Mononuclear cell (primary cell): ENCODE data around the gene GFPT1. TPM values are rescaled to one million over a fixed set of nuclear protein-coding genes. Genes with fewer than 3 reads are reported as not detected.

ENCODE experiments used
- H3K27me3 ChIP-seq: 2 replicates; pipeline ENCODE4 v1.6.0; 2011; ENCODE audit warnings: low read length, control low read depth; ENCODE audit not compliant: insufficient read depth
- H3K4me1 ChIP-seq: 2 replicates; pipeline ENCODE4 v1.5.1; 2011; ENCODE audit warnings: mild to moderate bottlenecking, low read length, control low read depth; ENCODE audit not compliant: insufficient read depth
- H3K4me3 ChIP-seq: 2 replicates; pipeline ENCODE4 v1.5.1; 2011; ENCODE audit warnings: mild to moderate bottlenecking, low read length, moderate library complexity
- H3K9me3 ChIP-seq: 2 replicates; pipeline ENCODE4 v1.5.1; 2011; ENCODE audit warnings: low read depth, mild to moderate bottlenecking, control low read depth, low read length
- total RNA-seq: library from RNA; depleted of rRNA; stranded (reverse); fragments of >200 nt; gene quantifications from one replicate; pipeline ENCODE4 v1.2.3, GENCODE V29; 2012

Gene GFPT1
- total RNA-seq, 1 donor, result 23.9 TPM

DNA sequence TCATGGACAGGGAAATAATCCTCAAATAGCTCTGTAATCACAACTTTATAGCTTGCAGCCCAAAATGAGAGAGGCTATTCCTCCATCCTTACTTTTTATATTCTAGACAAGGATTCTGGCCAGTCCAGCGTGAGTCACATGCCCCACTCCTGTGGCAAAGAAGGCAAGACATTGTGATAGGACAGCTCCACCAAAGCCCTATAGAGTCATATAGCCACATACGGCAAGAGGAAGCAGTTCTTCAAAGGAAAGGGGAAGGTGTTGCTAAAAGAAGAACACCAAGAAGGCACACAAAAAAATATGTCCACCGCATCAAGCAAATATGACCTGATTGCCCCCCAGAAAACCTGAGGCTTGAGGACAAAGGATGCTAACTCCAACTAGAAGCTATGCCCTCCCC is 3.4 kb upstream of the GFPT1 start:
- H3K4me1 ChIP-seq, result peaks cover 28% of the 10 kb centered on the region
- H3K27me3 ChIP-seq, result no peaks in the 10 kb centered on the region
- H3K4me3 ChIP-seq, result no peak overlapping the region
- no peaks in the 10 kb centered on the region for H3K9me3 ChIP-seq

DNA sequence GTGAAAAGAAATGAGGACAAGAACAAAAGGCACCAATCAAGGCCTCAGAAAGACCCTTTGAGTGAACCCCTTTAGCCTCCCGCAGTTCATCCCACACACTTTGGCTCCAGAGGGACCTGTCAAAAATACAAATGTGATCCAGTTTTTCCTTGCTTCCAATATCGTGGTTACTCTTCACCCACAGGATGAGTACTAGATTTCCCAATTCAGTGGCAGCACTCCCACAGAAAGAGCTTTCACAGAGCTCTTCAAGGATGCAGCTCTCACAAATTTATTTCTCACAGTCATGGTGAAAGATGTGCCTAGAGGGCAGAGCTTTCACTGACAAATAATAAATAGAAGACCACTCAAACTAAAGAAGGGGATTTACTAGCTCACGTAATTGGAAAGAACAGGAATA is 3.0 kb upstream of the GFPT1 start:
- Histone ChIP-seq H3K4me3 (no peak overlapping the region), H3K4me1 (peaks cover 29% of the 10 kb centered on the region), H3K27me3 (no peaks in the 10 kb centered on the region), H3K9me3 (no peaks in the 10 kb centered on the region)

DNA sequence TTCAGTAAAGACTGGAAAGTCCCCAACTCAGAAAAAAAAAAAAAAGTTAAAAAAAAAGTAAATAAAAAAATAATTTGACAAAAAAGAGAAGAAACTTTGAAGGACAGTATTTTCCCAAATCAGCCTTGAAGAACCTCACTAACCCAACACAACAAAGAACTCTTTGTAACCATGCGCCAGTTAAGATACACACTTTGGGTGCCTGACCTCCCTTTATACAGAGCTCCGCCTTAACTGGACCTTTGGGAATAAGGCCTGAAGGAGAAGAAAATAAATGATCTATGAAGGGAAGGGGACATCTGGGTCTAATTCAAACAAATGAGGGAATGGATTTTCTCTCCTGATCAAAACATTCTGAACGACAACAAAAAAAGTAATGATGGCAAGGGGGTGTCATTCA is 2.2 kb upstream of the GFPT1 start:
- Histone ChIP-seq H3K9me3 (no peaks in the 10 kb centered on the region), H3K27me3 (no peaks in the 10 kb centered on the region), H3K4me1 (peaks cover 32% of the 10 kb centered on the region), H3K4me3 (no peak overlapping the region)

DNA sequence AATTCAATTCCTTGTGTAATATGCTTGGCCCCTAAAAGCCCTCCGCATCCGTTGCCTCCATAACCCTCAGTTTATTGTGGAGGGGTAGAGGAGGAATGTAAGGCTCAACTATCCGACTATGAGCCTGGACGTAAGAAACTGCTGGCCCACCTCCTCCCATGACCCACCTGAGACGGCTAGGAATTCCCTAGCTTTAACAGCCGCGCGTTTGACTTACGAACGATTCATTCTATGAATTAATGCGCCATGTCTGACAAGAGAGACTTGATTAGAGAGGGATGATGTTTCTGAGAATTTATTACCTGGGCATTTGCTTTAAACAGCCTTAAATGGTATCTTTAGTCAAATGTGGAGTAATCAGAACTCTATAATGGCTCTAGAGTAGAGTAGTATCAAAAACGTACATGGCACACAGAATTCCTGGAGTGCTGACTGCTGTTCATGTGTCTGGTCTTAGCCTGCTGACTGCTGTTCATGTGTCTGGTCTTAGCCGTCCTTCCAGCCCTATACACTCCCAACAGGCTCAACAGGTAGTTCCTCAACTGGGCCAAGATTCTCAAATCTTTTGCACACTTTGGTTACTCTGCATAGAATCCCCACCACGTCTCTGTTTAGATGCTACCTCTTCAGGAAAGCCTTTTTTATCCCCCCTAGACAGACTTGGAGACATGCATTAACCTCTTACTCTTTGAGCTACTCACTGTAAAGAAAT is 899 bp upstream of the GFPT1 start:
- peak overlapping the region; percentile 62 for H3K4me3 ChIP-seq
- H3K27me3 ChIP-seq, result no peaks in the 10 kb centered on the region
- H3K4me1 ChIP-seq, result peaks cover 32% of the 10 kb centered on the region
- H3K9me3 ChIP-seq, result no peaks in the 10 kb centered on the region

DNA sequence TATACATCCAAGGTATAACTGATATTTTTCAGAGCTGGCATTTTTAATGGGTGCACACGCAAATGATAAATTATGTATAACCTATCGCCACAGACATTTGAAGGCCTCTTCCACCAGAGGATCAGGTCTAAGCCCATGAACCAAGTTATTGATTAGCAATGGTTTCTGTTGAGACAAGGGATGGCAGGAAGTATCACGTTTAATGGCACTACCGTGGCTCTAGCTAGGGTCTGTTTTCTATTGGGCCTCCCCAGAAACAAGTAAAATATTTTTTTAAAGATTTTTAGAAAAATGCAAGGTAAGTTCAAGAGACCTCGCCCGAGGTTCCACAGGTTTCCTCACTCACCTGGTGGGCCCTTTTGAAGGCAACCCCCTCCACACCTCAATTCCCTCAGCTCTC is 667 bp downstream of the GFPT1 start:
- peaks cover 39% of the 10 kb centered on the region for H3K4me1 ChIP-seq
- no peaks in the 10 kb centered on the region for H3K9me3 ChIP-seq
- H3K27me3 ChIP-seq, result no peaks in the 10 kb centered on the region
- peak overlapping the region; percentile 62 for H3K4me3 ChIP-seq

DNA sequence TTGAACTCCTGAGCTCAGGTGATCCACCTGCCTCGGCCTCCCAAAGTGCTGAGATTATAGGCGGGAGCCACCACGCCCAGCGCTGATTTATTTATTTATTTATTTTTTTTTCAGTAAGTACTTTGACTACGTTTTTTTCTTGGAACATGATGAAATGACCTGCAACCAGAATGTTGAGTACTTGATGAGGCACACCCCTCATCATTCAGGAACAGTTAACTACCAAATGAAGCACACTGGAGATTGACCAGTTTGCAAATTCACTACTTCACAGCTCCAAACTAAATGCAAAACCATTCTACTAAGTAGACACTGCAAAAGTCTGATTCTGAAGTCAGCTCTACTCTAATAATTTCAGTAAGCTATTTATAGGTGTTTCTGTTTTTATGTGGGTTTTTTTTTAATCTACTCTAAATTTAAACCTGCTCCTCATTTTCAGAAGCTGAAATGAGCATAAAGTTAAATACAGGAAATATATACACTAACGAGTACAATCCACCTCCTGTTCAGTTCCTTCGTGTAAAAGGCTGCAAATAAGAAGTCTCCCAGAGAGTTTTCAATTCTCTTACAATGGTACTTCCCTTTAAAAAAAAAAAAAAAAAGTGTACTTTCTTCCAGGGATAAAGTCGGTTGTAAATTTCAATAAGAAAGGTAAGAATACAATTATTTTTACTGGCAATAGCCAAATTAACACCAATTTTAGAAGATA is 1.4 kb downstream of the GFPT1 start:
- Histone ChIP-seq H3K27me3 (no peaks in the 10 kb centered on the region), H3K4me1 (peaks cover 37% of the 10 kb centered on the region), H3K4me3 (no peak overlapping the region), H3K9me3 (no peaks in the 10 kb centered on the region)

DNA sequence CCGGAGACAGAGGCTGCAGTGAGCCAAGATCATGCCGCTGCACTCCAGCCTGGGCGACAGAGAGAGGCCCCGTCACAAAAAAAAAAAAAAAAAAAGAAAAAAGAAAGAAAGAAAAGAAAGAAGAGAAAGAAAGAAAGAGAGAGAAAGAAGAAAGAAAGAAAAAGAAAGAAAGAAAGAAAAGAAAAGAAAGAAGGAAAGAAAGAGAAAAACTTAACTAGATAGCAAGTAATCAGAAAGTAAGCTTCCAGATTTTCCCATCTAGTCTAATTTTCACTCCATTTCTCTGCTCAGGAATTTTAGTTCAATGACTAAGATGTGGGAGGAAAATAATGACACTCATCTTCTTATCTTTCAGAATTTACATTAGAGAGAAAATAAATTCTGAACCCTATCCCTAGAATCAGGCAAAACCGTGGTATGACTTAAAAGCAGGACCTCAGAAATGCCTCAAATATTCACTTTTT is 2.4 kb downstream of the GFPT1 start:
- no peaks in the 10 kb centered on the region for H3K9me3 ChIP-seq
- no peaks in the 10 kb centered on the region for H3K27me3 ChIP-seq
- H3K4me3 ChIP-seq, result no peak overlapping the region
- H3K4me1 ChIP-seq, result peaks cover 31% of the 10 kb centered on the region

DNA sequence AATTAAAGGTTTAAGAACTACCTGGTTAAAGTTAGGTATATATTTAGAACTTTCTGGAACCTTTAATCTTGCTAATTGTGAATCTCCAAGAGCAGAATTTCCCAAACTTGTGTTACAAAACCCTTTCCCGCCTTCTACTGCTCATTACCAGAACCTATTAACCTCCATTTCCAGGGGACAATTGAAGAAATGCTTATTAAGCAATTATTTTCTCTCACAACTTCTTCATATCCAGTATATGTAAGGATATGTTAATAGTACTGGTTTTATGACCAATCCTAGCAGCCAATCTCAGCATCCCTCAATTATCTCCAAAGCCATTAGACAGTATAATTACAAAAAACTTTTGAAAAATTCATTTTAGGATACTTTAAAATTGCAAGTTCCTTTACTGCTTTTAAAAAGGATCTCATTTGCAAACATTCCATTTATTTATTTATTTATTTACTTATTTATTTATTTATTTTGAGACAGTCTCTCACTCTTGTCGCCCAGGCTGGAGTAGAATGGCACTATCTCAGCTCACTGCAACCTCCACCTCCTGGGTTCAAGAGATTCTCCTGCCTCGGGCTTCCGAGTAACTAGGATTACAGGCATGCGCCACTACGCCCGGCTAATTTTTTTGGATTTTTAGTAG is 3.7 kb downstream of the GFPT1 start:
- Histone ChIP-seq H3K27me3 (no peaks in the 10 kb centered on the region), H3K9me3 (no peaks in the 10 kb centered on the region), H3K4me1 (peaks cover 31% of the 10 kb centered on the region), H3K4me3 (no peak overlapping the region)

DNA sequence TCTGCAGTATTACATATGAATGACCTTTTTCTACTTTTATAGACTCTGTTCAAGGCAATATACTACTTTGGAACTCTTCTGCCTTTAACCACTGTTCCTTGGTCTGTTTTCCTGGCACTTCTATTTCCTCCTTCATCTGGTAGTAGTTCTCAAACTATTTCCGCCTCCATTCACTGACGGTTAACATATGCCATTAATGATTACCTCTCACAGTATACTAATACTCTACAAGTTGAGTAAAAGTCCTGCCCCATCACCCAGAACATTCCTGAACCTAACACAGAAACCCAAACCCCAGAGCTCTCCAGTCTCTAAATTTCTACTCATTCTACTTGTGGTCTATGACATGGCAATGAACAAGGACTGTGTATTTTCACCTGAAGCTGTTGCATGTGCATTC is 4.5 kb downstream of the GFPT1 start:
- Histone ChIP-seq H3K4me3 (no peak overlapping the region), H3K4me1 (peaks cover 26% of the 10 kb centered on the region), H3K9me3 (no peaks in the 10 kb centered on the region), H3K27me3 (no peaks in the 10 kb centered on the region)

DNA sequence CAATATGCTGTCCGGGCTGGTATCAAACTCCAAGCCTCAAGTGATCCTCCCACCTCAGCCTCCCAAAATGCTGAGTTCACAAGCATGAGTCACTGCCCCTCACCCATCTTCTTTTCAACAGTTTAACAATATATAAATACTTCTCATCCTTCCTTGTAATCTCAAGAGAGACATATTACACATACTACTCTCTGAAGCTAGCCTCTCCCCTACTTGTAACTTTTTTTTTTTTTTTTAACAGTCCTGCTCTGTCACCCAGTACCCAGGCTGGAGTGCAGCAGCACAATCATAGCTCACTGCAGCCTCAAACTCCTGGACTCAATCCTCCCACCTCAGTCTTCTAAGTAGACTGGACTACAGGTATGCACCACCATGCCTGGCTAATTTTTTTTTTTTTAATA is 5.7 kb downstream of the GFPT1 start:
- no peaks in the 10 kb centered on the region for H3K27me3 ChIP-seq

DNA sequence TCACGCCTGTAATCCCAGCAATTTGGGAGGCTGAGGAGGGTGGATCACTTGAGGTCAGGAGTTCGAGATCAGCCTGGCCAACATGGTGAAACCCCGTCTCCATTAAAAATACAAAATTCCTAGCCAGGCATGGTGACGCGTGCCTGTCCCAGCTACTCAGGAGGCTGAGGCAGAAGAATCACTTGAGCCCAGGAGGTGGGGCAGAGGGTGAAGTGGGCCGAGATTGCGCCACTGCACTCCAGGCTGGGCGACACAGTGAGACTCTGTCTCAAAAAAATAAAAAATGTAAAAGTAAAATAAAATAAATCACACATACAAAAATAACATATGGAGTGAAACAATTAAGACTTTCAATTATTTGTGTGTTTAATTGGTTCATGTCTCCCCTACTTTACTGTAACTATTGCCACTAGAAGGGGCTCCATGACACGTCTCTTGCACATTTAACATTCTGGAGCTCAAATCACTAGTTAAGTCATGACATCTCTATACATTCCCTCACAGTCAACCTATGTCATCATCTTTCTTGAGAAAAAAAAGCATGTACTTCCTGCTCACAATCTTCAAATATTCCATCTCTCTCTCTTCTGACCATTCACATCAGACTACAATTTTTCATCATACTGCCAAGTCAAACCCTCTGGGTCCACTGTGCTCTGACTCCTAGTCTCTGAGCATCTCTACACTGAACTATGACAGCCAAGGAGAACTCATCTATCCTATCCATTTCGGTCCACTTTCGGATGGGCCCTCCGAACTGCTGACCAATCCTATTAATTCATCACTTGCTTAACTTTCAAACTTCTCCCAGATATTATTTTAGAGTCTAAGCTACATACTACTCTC is 6.7 kb downstream of the GFPT1 start:
- Histone ChIP-seq H3K4me1 (peaks cover 12% of the 10 kb centered on the region), H3K4me3 (no peak overlapping the region), H3K9me3 (no peaks in the 10 kb centered on the region), H3K27me3 (no peaks in the 10 kb centered on the region)

More for the DNA sequence above, 5.7 kb downstream of the GFPT1 start:
- Histone ChIP-seq H3K9me3 (no peaks in the 10 kb centered on the region), H3K4me3 (no peak overlapping the region), H3K4me1 (peaks cover 20% of the 10 kb centered on the region)

DNA sequence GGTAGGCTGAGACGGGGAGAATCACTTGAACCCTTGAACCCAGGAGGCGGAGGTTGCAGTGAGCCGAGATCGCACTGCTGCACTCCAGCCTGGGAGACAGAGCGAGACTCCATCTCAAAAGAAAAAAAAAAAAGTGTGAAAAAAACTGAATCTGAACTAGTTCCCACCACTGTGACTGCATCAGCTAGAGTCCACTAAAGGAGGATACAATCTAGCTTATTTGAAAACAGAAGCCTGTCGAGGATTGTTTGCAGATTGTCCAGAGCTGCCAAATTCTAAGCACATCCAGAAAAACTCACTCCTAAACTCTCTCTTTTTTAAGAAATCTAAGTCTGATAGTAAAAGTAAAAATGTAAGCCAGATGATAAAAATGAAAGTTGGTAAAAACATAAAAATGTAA is 10.6 kb downstream of the GFPT1 start:
- no peak overlapping the region for H3K4me3 ChIP-seq
- no peaks in the 10 kb centered on the region for H3K27me3 ChIP-seq
- H3K4me1 ChIP-seq, result peaks cover 3% of the 10 kb centered on the region
- H3K9me3 ChIP-seq, result no peaks in the 10 kb centered on the region

DNA sequence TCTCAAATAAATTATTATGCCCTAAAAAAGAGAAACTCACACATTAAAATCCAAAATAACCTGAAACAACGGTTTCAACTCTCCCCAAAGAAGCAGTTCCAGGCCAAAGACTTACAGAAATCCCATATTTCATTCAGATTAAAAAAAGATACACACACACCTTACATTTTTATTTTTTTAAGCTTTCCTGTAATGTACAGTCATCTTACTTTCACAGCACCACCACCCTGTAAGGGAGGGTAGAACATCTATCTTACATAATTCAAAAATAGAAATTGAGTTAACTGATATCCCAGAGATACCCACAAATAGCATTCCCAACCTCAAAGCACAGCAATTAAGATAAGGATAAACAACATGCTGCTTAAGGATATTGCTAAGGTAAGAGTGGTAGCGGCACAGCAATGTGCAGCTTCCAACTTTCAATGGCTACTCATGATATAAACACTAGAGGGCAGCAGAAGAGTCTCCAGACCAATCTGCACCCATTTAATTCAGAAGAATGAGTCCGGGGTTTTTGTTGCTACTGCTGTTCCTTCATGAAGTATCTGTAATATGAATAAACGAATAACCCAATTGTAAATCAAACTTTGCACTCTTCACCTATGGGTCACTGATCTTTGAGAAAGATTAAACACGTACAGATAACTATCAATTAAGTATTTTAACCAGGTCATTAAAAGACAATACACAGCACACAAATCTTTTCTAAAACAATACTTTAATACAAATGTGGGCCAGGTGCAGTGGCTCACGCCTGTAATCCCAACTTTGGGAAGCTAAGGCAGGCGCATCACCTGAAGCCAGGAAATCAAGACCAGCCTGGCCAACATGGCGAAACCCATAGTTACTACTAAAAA is 11.3 kb downstream of the GFPT1 start:
- Histone ChIP-seq H3K4me3 (no peak overlapping the region), H3K9me3 (no peaks in the 10 kb centered on the region), H3K27me3 (no peaks in the 10 kb centered on the region), H3K4me1 (no peaks in the 10 kb centered on the region)

DNA sequence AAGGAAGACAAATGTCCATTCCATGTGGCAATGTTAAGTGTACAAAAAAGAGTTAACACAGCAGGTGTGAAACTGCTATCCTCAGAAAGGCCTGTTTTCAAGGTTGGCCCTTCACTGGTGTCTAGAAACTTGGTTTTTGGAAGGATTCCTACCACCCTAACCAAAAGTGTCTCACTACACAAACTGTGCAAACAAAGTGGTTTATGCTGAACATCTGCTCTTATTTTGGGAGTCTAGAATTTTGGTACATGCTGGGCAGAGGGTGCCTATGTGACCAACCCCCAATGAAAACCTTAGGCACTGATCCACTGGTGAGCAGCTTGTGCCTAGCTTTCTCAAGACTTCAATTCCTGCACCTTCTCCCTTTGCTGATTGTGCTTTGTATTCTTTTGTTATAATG is 14.3 kb downstream of the GFPT1 start:
- H3K4me3 ChIP-seq, result no peak overlapping the region
- no peaks in the 10 kb centered on the region for H3K9me3 ChIP-seq
- no peaks in the 10 kb centered on the region for H3K27me3 ChIP-seq
- H3K4me1 ChIP-seq, result no peaks in the 10 kb centered on the region
